ENCODE results near the gene WNT4. TPM values are rescaled to one million over a fixed set of nuclear protein-coding genes. Genes with fewer than 3 reads are reported as not detected.

Gene WNT4
- total and polyA plus RNA-seq, 9 of the 15 experiments (the other 6 are each of a cell fraction or from before 2014, with no cell fraction given): 0.01 TPM; not detected in 8

GRCh38 chr1:22154626-22155025 lies 11.7 kb upstream of the WNT4 start (continued):
- TF ChIP-seq THAP12 (CRISPR knock-in tag; IDR thresholded peaks at IDR 0.05): no peak

- ChIA-PET CTCF (ENCODE audit: low intra/inter-chr PET ratio) (no interaction called here), POLR2A (interaction anchor here (1.1 to 2.9 kb wide), 3 partner anchors 10 to 24 kb away, joined by 3 to 10 read pairs (median 3); no protein-coding TSS in a partner anchor)
- H3K9ac ChIP-seq (ENCODE audit: insufficient read depth in 1 of 2, low read depth in 2 of 2, low read length in 2 of 2): no peak overlapping the region
- H3K27ac ChIP-seq (ENCODE audit: extremely low read depth, low read depth, low read length): no peak overlapping the region
- FAIRE-seq (no peak), ATAC-seq (no peak), DNase-seq (ENCODE audit: extremely low read depth in 1 of 4, low spot score in 3 of 4) (no peak)
- no peaks in the 10 kb centered on the region for H3K79me2 ChIP-seq (ENCODE audit: control insufficient read depth, insufficient read depth, low read length)
- peaks cover 0 to 12% of the 10 kb centered on the region in 2 experiments; a peak in 1 of 5 replicates for H3K4me1 ChIP-seq (replicated peaks in 1 of 2; ENCODE audit: control insufficient read depth in 2 of 2, insufficient read depth in 2 of 2, low read length in 2 of 2)
- TF ChIP-seq NCOA6 (IDR thresholded peaks at IDR 0.05): no peak
- in situ Hi-C loops (cut with MboI): no loop called here
- 5% methylated on average over 25 of the region's 25 CpGs for WGBS (ENCODE audit: insufficient coverage, low coverage, missing lambda C conversion rate)
- H3K4me2 ChIP-seq (ENCODE audit: insufficient read depth, low read length): no peak overlapping the region
- intact Hi-C loops (cut with micrococcal nuclease): no loop called here
- no peaks in the 10 kb centered on the region for H3K9me1 ChIP-seq (ENCODE audit: control insufficient read depth, insufficient read depth, low read length)
- H3K9me3 ChIP-seq (replicated peaks; ENCODE audit: control insufficient read depth, insufficient read depth, low read depth, low read length): no peaks in the 10 kb centered on the region
- BruUV-seq (replicated peaks): no TSS peak
- no peak overlapping the region for H3K4me3 ChIP-seq
- H3K36me3 ChIP-seq (ENCODE audit: control insufficient read depth, insufficient read depth, low read length): no peaks in the 10 kb centered on the region
- peaks cover 23% of the 10 kb centered on the region; the same call in 1 of the 2 replicates for H4K20me1 ChIP-seq (replicated peaks; ENCODE audit: control insufficient read depth, insufficient read depth, low read length)
- no peak overlapping the region for H2AFZ ChIP-seq (ENCODE audit: low read depth, low read length)
- peaks cover 47 to 82% of the 10 kb centered on the region in 2 experiments; a peak in 4 of 5 replicates for H3K27me3 ChIP-seq (ENCODE audit: control insufficient read depth in 2 of 2, insufficient read depth in 2 of 2, low read length in 2 of 2)
These were observed 11.0 kb upstream of the WNT4 start for GRCh38 chr1:22153660-22154437.
